ENCODE measurements around the gene LRRC26. TPM values are rescaled to one million over a fixed set of nuclear protein-coding genes. Genes with fewer than 3 reads are reported as not detected.

The LRRC26 gene
- total and polyA plus RNA-seq, 2 donors (not counting 3 experiments of a cell fraction or from before 2014, with no cell fraction given) = 0.08 TPM; not detected in 1

- Histone ChIP-seq H3K9me1 (replicated peaks; ENCODE audit: control insufficient read depth, extremely low read depth, insufficient read depth, low read length) (no peaks in the 10 kb centered on the region), H3K4me2 (ENCODE audit: insufficient read depth, low read length) (no peak overlapping the region), H3K27ac (ENCODE audit: insufficient read depth, low read depth, low read length) (no peak overlapping the region), H3K27me3 (ENCODE audit: control insufficient read depth in 2 of 2, insufficient read depth in 2 of 2, low read length in 2 of 2) (no peaks in the 10 kb centered on the region), H3K9ac (replicated peaks; ENCODE audit: extremely low read depth, insufficient read depth, low read length) (no peak overlapping the region), H3K36me3 (ENCODE audit: control insufficient read depth in 2 of 2, extremely low read depth in 1 of 2, insufficient read depth in 2 of 2, low read length in 2 of 2) (peaks cover 0 to 56% of the 10 kb centered on the region in 2 experiments), H3K79me2 (ENCODE audit: control insufficient read depth, insufficient read depth, low read length) (peaks cover 18% of the 10 kb centered on the region), H2AFZ (ENCODE audit: low read depth, low read length) (no peak overlapping the region), H3K4me1 (ENCODE audit: control insufficient read depth, extremely low read depth, insufficient read depth, low read length) (peaks cover 15% of the 10 kb centered on the region), H3K4me3 (replicated peaks in 1 of 3; ENCODE audit: insufficient read depth in 1 of 3, low read depth in 1 of 3, low read length in 3 of 3) (no peak overlapping the region), H4K20me1 (replicated peaks; ENCODE audit: control insufficient read depth, extremely low read depth, insufficient read depth, low read length) (no peaks in the 10 kb centered on the region), H3K9me3 (replicated peaks; ENCODE audit: control insufficient read depth, insufficient read depth, low read length) (no peaks in the 10 kb centered on the region)
- FAIRE-seq = no peak
- dilution Hi-C loops (cut with MboI; ENCODE audit: extremely low pct_ligation_motif_present, low sequenced_read_pairs) = no loop called here
- no peak for DNase-seq (ENCODE audit: low read depth, low spot score)
- intact Hi-C loops (cut with micrococcal nuclease) = no loop called here
- no TSS peak for BruUV-seq (replicated peaks)
- TF ChIP-seq EZH2 (IDR thresholded peaks at IDR 0.05; ENCODE audit: borderline replicate concordance, low read depth, low read length, severe bottlenecking) = no peak
- TF ChIP-seq FOS (IDR thresholded peaks at IDR 0.05; ENCODE audit: borderline replicate concordance, insufficient read depth, low read length) = no peak
- TF ChIP-seq CTCF (IDR thresholded peaks at IDR 0.05; ENCODE audit: extremely low read depth in 1 of 2, insufficient read depth in 1 of 2, low read depth in 1 of 2, low read length in 2 of 2) = no peak
- no peak for TF ChIP-seq POLR2A (IDR thresholded peaks at IDR 0.05; ENCODE audit: low read depth, low read length)
- no peak for TF ChIP-seq MYC (IDR thresholded peaks at IDR 0.05; ENCODE audit: low read depth, low read length)
- no peak for TF ChIP-seq GATA2 (IDR thresholded peaks at IDR 0.05; ENCODE audit: insufficient read depth, insufficient read length, low read depth, low read length)
- no peak for TF ChIP-seq JUN (IDR thresholded peaks at IDR 0.05; ENCODE audit: borderline replicate concordance, insufficient read depth, insufficient read length, low read depth)
- TF ChIP-seq POLR2AphosphoS5 (IDR thresholded peaks at IDR 0.05; ENCODE audit: insufficient read depth, low read depth, low read length) = no peak
- no peak for TF ChIP-seq MAX (IDR thresholded peaks at IDR 0.05; ENCODE audit: insufficient read depth, insufficient read length)
- CTCF ChIA-PET = interaction anchor here (0.7 kb wide), 1 partner anchor 45 kb away, joined by 3 read pairs; the partner anchor contains the start of gene RNF224
- POLR2A ChIA-PET = no interaction called here
Measured at GRCh38 chr9:137182836-137183235, 13.0 kb upstream of the LRRC26 start.

All from endothelial cell of umbilical vein (primary cell).